Measurements from ENCODE around the gene OSCP1. TPM values are rescaled to one million over a fixed set of nuclear protein-coding genes. Genes with fewer than 3 reads are reported as not detected.

The OSCP1 gene
- total RNA-seq, 1 donor from 2014 or later, result 17.1 TPM

GRCh38 chr1:36475910-36476604, 25.8 kb upstream of the OSCP1 start:
- no peak for TF ChIP-seq CTCF (IDR thresholded peaks at IDR 0.05)
- Histone ChIP-seq H3K36me3 (no peaks in the 10 kb centered on the region), H3K9me3 (no peaks in the 10 kb centered on the region), H3K4me3 (no peak overlapping the region), H3K27me3 (ENCODE audit: low read depth) (no peaks in the 10 kb centered on the region), H3K27ac (no peak overlapping the region), H3K4me1 (peaks cover 9% of the 10 kb centered on the region)
- DNase-seq (no peak), ATAC-seq (no peak)
- intact Hi-C loops (cut with DNase I), result no loop called here

GRCh38 chr1:36475341-36475740, 25.1 kb upstream of the OSCP1 start:
- H3K27ac ChIP-seq, result no peak overlapping the region
- peaks cover 9% of the 10 kb centered on the region for H3K4me1 ChIP-seq
- no peak overlapping the region for H3K4me3 ChIP-seq
- no peak for TF ChIP-seq CTCF (IDR thresholded peaks at IDR 0.05)
- no peak for ATAC-seq
- H3K9me3 ChIP-seq, result no peaks in the 10 kb centered on the region
- H3K36me3 ChIP-seq, result no peaks in the 10 kb centered on the region
- intact Hi-C loops (cut with DNase I), result no loop called here
- no peak for DNase-seq
- no peaks in the 10 kb centered on the region for H3K27me3 ChIP-seq (ENCODE audit: low read depth)

GRCh38 chr1:36472656-36473055, 22.4 kb upstream of the OSCP1 start:
- ATAC-seq (no peak), DNase-seq (no peak)
- no peaks in the 10 kb centered on the region for H3K9me3 ChIP-seq
- H3K4me3 ChIP-seq, result no peak overlapping the region
- H3K4me1 ChIP-seq, result peaks cover 9% of the 10 kb centered on the region
- H3K27me3 ChIP-seq (ENCODE audit: low read depth), result no peaks in the 10 kb centered on the region
- intact Hi-C loops (cut with DNase I), result no loop called here
- no peak for TF ChIP-seq CTCF (IDR thresholded peaks at IDR 0.05)
- H3K27ac ChIP-seq, result no peak overlapping the region
- H3K36me3 ChIP-seq, result no peaks in the 10 kb centered on the region

GRCh38 chr1:36471830-36472641, 21.8 kb upstream of the OSCP1 start:
- intact Hi-C loops (cut with DNase I), result no loop called here
- Histone ChIP-seq H3K27me3 (ENCODE audit: low read depth) (no peaks in the 10 kb centered on the region), H3K27ac (no peak overlapping the region), H3K36me3 (no peaks in the 10 kb centered on the region), H3K9me3 (no peaks in the 10 kb centered on the region), H3K4me1 (peaks cover 7% of the 10 kb centered on the region), H3K4me3 (no peak overlapping the region)
- no peak for DNase-seq
- ATAC-seq, result no peak
- TF ChIP-seq CTCF (IDR thresholded peaks at IDR 0.05), result no peak

- Histone ChIP-seq H3K4me1 (peaks cover 12% of the 10 kb centered on the region), H3K4me3 (no peak overlapping the region), H3K27me3 (ENCODE audit: low read depth) (no peaks in the 10 kb centered on the region), H3K9me3 (no peaks in the 10 kb centered on the region), H3K36me3 (no peaks in the 10 kb centered on the region), H3K27ac (no peak overlapping the region)
- no peak for TF ChIP-seq CTCF (IDR thresholded peaks at IDR 0.05)
- intact Hi-C loops (cut with DNase I), result no loop called here
- ATAC-seq, result no peak
- no peak for DNase-seq
Observed at GRCh38 chr1:36469163-36469562, 18.9 kb upstream of the OSCP1 start.
